Endometrium (tissue), 2 donors: ENCODE measurements around the gene DUXA.
"Not testable (repeated sequence)": the region's sequence is repeated elsewhere in the genome, so short reads cannot be mapped to it uniquely, and the experiment has no call there.

Source experiments
- FAIRE-seq: peaks from 2 replicates; lab custom pipeline; 2012; peaks lifted over from hg19 to GRCh38; lab: Jason Lieb, UNC
- donor health status: control.
- donor health status: control.

Gene DUXA

GRCh38 chr19:57167385-57167784, at the start of gene DUXA:
DUXA (minus strand) TSS chr19:57167485; CDS start chr19:57167443, 42 bp downstream.
- no peak for FAIRE-seq

- no peak for FAIRE-seq
These were observed 44.8 kb upstream of the DUXA start for GRCh38 chr19:57212109-57212508.

- no peak for FAIRE-seq
These were observed 43.1 kb upstream of the DUXA start for GRCh38 chr19:57210381-57210780.

- no peak for FAIRE-seq
These were observed 34.9 kb upstream of the DUXA start for GRCh38 chr19:57202160-57202559.

- FAIRE-seq = not testable (repeated sequence)
These were observed 30.6 kb upstream of the DUXA start for GRCh38 chr19:57197874-57198273.

- no peak for FAIRE-seq
These were observed 25.7 kb upstream of the DUXA start for GRCh38 chr19:57192993-57193392.

- no peak for FAIRE-seq
These were observed 24.8 kb upstream of the DUXA start for GRCh38 chr19:57192077-57192420.

- FAIRE-seq = no peak
These were observed 24.1 kb upstream of the DUXA start, which contains the start of gene ZNF264 for GRCh38 chr19:57191141-57192076. ZNF264 (plus strand) TSS chr19:57191500; CDS start chr19:57191914, 414 bp downstream.

GRCh38 chr19:57190301-57190700, 23.0 kb upstream of the DUXA start:
- FAIRE-seq = no peak

- FAIRE-seq = no peak
These were observed 4.3 kb upstream of the DUXA start for GRCh38 chr19:57171551-57172081.

- FAIRE-seq = no peak
These were observed 1.4 kb downstream of the DUXA start for GRCh38 chr19:57165846-57166245.

GRCh38 chr19:57161985-57162539, 5.2 kb downstream of the DUXA start:
- no peak for FAIRE-seq

- no peak for FAIRE-seq
These were observed 14.4 kb downstream of the DUXA start for GRCh38 chr19:57152921-57153320.

GRCh38 chr19:57141699-57142098, 25.6 kb downstream of the DUXA start:
- no peak for FAIRE-seq

- FAIRE-seq = no peak
These were observed 31.5 kb downstream of the DUXA start for GRCh38 chr19:57135797-57136196.

- not testable (repeated sequence) for FAIRE-seq
These were observed 39.9 kb downstream of the DUXA start for GRCh38 chr19:57127403-57127802.

GRCh38 chr19:57123882-57124281, 43.4 kb downstream of the DUXA start:
- no peak for FAIRE-seq

GRCh38 chr19:57118848-57119247, 48.4 kb downstream of the DUXA start:
- no peak for FAIRE-seq

GRCh38 chr19:57113501-57113900, 53.8 kb downstream of the DUXA start:
- FAIRE-seq = not testable (repeated sequence)

- no peak for FAIRE-seq
These were observed 56.0 kb downstream of the DUXA start for GRCh38 chr19:57111329-57111644.

- no peak for FAIRE-seq
These were observed 56.5 kb downstream of the DUXA start for GRCh38 chr19:57110592-57111328.

GRCh38 chr19:57106722-57107235, 60.5 kb downstream of the DUXA start:
- no peak for FAIRE-seq
